HG03439 (cell line): ENCODE data around the gene ERFE.
"Not testable (repeated sequence)": the region's sequence is repeated elsewhere in the genome, so short reads cannot be mapped to it uniquely, and the experiment has no call there.

ENCODE experiments used
- ATAC-seq: cut with Tn5 transposase; IDR thresholded peaks from one replicate; pipeline ENCODE4 v1.9.1; 2021; ENCODE audit warnings: mild to moderate bottlenecking, moderate library complexity; ENCODE audit not compliant: unreplicated experiment

ERFE gene

GRCh38 chr2:238158509-238159070, at the start of gene ERFE:
Gene ERFE (plus strand): TSS chr2:238158970. CDS start chr2:238159008, 38 bp downstream.
- no peak for ATAC-seq

- no peak for ATAC-seq
Measured at GRCh38 chr2:238113611-238114010, 45.2 kb upstream of the ERFE start.

- no peak for ATAC-seq
Measured at GRCh38 chr2:238114331-238114841, 44.4 kb upstream of the ERFE start.

GRCh38 chr2:238114851-238115660, 43.7 kb upstream of the ERFE start:
- ATAC-seq: no peak

GRCh38 chr2:238115709-238116108, 43.1 kb upstream of the ERFE start:
- ATAC-seq: not testable (repeated sequence)

- ATAC-seq: no peak
Measured at GRCh38 chr2:238116298-238117198, 42.2 kb upstream of the ERFE start.

- ATAC-seq: no peak
Measured at GRCh38 chr2:238117199-238118154, 41.3 kb upstream of the ERFE start.

- no peak for ATAC-seq
Measured at GRCh38 chr2:238119756-238120462, 38.9 kb upstream of the ERFE start.

GRCh38 chr2:238120463-238121298, 38.1 kb upstream of the ERFE start:
- no peak for ATAC-seq

GRCh38 chr2:238121511-238122286, 37.1 kb upstream of the ERFE start:
- ATAC-seq: no peak

GRCh38 chr2:238122287-238123217, 36.2 kb upstream of the ERFE start:
- no peak for ATAC-seq

- no peak for ATAC-seq
Measured at GRCh38 chr2:238123218-238123971, 35.4 kb upstream of the ERFE start.

GRCh38 chr2:238123991-238124470, 34.7 kb upstream of the ERFE start:
- no peak for ATAC-seq

- no peak for ATAC-seq
Measured at GRCh38 chr2:238124488-238125126, 34.2 kb upstream of the ERFE start.

- ATAC-seq: no peak
Measured at GRCh38 chr2:238125127-238125885, 33.5 kb upstream of the ERFE start.
